HG02943 (cell line): ENCODE measurements around the gene ADAM8.

Source experiments
- ATAC-seq: cut with Tn5 transposase; IDR thresholded peaks from one replicate; pipeline ENCODE4 v1.9.1; 2021; ENCODE audit warnings: mild to moderate bottlenecking, low read depth, moderate library complexity; ENCODE audit not compliant: unreplicated experiment

ADAM8 gene

DNA sequence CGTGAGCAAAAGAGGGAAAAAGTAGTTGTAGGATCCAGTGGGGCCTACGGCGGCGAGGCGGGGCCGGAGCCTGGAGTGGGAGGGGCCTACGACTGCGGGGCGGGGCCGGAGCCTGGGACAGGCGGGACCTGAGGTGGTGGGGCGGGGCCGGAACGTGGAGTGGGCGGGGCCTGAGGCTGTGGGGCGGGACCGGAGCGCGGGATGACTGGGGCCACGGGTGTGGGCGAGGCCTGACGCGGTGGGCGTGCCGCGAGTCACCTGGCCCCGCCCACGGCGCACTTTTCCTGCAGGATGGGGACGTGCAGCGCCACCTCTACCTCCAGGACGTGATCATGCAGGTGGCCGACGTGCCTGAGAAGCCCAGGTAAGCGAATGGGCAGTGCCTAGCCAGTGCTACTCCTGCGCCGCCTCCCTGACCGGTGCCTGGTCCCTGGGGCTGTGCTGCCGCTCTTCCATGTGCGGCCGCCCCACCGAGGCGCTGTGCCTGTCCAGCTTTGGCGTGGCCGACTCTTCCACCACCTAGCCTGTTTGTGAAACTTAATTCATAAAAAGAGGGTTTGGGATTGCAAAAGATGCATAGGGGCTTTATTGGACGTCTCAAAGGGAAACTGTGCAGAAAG, 32.5 kb upstream of the ADAM8 start:
- ATAC-seq: peak; percentile 75

DNA sequence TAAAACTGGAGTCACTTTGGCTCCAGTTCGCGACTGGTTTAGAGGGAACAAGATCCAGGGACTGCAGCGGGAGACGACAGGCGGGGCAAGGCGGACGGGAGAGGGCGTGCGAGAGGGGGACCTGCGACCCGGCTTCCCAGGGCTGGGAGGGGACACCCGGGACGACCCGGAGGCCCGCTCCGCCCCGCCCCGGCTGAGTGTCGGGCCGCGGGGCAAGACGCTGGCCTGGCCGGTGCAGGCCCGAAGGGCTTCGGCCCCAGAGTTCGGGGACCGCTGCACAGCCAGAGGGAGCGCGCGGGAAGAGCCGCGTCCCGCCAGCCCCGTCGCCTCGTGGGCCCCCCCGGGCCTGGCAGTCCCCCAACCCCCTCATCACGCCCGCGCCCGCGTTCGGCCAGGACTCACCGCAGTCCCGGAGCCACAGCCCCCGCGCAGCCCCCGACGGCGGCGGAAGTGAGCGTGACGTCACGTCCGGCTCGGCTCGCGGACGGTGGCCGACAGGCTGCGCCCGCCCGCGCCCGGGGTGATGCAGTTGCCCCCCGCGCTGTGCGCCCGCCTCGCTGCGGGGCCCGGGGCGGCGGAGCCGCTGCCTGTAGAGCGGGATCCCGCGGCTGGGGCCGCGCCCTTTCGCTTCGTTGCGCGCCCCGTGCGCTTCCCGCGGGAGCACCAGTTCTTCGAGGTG, 31.9 kb upstream of the ADAM8 start, which contains the start of the genes TUBGCP2 and ZNF511:
Gene TUBGCP2 (minus strand): TSS at position 452 of the 679 bp plus-strand sequence. CDS start 5,931 bp downstream, outside the sequence.
Gene ZNF511 (plus strand): TSS at position 494 of the 679 bp plus-strand sequence. CDS start 30 bp downstream, at position 524.
- peak; percentile 71 for ATAC-seq

- no peak for ATAC-seq
Observed at GRCh38 chr10:133307776-133308420, 31.2 kb upstream of the ADAM8 start.

GRCh38 chr10:133306941-133307379, 30.3 kb upstream of the ADAM8 start:
- ATAC-seq: no peak

GRCh38 chr10:133306097-133306476, 29.4 kb upstream of the ADAM8 start:
- ATAC-seq: no peak

DNA sequence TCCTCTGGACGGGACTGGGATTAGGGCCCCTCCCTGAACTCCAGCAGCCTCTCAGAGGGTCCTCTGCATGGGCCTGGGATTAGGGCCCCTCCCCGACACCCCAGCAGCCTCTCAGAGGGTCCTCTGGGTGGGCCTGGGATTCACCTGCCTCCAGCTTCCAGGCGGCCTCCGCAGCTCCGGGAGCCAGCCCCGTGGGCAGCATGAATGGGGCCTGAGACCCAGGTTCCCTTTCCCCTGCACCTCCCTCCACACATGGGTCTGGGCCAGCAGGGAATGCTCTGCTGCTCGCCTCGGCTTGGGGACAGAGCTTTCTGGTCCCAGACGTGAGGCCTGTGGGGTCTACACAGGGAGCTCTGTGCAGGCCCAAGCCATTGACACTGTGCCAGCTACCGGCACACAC, 26.5 kb upstream of the ADAM8 start:
- ATAC-seq: no peak

DNA sequence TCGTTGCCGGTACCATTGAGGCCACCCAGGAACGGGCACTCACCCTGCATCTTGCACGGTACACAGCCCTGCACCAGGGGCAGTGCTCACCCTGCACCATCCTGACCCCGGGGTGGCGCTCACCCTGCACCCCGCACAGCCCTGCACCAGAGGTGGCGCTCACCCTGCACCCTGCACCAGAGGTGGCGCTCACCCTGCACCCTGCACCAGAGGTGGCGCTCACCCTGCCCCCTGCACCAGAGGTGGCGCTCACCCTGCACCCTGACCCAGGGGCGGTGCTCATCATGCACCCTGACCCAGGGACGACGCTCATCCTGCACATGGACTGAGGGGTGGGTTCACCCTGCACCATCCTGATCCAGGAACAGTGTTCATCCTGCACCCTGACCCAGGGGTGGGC, 25.6 kb upstream of the ADAM8 start:
- ATAC-seq: no peak

DNA sequence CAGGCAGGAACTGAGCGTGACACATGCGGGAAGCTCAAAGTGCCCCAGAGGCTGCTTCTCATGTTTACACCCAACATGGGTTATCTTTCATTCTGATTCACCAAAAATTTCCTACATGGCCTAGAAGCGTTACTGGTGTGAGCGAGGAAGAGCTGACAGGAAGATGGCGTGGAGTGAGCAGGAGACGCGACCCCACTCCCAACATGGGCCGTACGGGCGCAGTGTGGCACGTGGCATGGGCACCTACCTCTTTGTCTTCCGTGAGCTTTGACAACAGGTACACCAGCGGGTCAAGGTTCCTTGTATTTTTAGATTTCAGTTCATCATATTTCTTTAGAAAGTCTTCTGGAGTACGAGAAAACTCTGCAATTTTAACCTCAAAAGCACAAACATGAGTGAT, 23.1 kb upstream of the ADAM8 start:
- ATAC-seq: no peak

GRCh38 chr10:133299224-133299623, 22.6 kb upstream of the ADAM8 start:
- ATAC-seq: no peak

DNA sequence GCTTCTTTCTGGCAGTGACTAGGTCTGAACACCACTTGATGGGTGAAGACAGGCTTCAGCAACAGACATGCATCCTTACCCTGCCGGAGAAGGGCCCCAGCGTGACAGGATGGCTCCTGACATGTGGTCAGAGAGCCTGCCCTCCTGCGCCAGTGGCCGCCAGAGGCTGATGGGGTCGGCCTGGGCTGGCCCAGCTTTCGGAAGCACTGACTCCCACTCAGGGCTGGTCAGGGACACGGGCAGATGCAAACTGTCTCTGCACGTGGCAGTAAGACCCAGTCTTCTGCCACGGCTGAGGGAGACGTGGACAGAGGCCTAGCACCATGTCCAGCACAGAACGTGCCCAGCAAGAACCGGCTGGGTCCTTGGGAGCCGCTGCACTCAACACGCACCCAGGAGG, 21.8 kb upstream of the ADAM8 start:
- no peak for ATAC-seq

DNA sequence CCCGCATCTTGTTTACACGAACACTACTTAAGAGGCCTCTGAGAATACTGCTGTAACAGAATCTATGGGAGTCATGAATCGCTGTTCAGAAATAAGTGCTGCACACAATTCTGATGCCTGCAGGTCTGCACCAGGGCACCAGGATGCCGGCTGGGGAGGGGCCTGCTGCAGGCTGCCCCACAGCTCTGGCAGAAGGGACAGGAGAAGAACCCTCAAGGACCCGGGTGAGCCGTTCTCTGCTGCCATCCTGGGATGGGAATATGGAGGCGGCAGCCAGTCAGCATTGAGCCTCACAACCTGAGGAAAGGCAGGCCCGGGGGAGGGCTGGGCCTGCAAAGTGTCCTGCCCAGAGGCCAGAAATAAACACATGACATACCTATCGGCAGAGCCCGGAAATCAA, 20.8 kb upstream of the ADAM8 start:
- no peak for ATAC-seq

- no peak for ATAC-seq
Observed at GRCh38 chr10:133295426-133296320, 19.0 kb upstream of the ADAM8 start.

DNA sequence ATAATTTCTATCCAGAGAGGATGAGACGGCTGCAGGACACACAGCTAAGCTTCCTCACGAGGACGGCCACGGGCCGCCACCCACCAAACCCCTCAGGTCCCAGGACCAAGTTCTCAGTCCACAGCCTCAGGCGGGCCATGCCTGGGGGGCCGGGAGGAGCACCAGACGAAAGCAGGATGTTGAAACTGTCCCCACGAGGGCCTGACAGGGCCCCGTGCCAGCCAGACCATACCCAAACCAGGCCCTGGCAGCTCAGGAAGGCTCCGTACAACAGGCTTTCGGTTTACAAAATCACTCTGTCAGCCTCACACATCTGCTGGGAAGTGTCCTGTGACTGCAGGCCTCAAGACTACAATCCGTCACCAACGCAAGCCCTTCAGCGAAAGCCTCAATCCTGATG, 17.5 kb upstream of the ADAM8 start:
- ATAC-seq: no peak

DNA sequence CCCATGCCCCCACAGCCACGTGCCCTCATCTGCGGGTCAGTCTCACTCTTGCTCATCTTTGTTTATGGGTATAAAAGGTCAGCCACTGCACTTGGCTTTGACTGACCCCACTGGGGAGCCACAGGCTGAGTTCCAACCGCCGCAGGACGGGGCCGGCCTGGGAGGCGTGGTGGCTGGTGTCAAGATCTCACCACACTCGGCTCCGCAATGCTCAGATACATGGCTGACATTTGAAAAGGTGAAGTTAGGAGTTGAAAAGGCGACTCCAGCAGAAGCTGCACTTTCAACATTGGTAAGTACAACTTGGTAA, 17.1 kb upstream of the ADAM8 start:
- no peak for ATAC-seq

GRCh38 chr10:133292919-133293809, 16.5 kb upstream of the ADAM8 start:
- no peak for ATAC-seq

DNA sequence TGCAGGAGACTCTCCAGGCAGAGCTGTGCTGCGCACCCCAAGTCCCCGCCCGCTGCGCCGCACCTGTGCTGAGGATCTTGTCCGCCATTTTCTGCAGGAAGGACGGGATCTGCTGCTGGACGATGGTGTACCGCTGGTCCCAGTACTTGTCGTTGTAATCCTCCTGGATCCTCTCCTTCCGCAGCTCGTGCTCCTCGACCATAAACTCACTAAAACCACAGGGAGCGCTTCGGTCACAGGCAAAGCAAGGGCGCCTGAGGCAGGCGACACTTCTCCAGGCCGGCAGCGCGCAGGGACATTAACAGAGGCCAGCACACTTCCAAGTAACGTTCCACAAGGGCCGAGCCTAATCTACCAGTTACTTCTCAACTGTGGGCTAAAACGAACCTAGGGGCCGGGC, 13.1 kb upstream of the ADAM8 start:
- no peak for ATAC-seq

GRCh38 chr10:133287832-133288500, 11.3 kb upstream of the ADAM8 start:
- no peak for ATAC-seq

GRCh38 chr10:133286366-133286765, 9.7 kb upstream of the ADAM8 start:
- ATAC-seq: no peak

DNA sequence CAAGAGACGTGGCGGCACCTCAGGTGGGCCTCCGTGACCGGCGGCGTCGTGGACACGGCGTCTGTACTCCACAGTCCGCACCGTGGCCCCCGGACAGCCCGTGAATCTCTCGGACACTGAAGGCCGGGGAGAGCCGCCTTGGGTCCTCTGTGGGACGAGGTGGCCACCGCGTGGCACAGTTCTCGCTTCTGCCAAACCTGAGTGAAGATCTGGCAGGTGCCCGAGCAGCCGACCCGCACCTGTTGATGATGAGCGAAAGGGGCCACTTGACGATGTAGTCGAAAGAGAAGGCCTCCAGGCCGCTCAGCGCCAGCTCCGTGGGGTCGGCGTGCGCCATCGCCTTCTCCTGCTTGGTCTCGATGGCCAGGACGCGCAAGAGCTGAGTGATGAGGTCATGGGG, 8.5 kb upstream of the ADAM8 start:
- ATAC-seq: no peak
